ENCODE results near the gene ASMTL. TPM values are rescaled to one million over a fixed set of nuclear protein-coding genes. Genes with fewer than 3 reads are reported as not detected.
"Not testable (repeated sequence)": the region's sequence is repeated elsewhere in the genome, so short reads cannot be mapped to it uniquely, and the experiment has no call there.

The ASMTL gene
- total RNA-seq, 2 experiments from 2014 or later = 27.1 to 29.6 TPM

GRCh38 chrX:1440506-1440905 is 12.2 kb downstream of the ASMTL start:
- POLR2A ChIA-PET = no interaction called here
- CTCF ChIA-PET = no interaction called here

GRCh38 chrX:1435241-1435895 is 17.3 kb downstream of the ASMTL start:
- CTCF ChIA-PET = no interaction called here
- POLR2A ChIA-PET = no interaction called here

GRCh38 chrX:1434871-1435240 is 17.9 kb downstream of the ASMTL start:
- ChIA-PET CTCF (no interaction called here), POLR2A (no interaction called here)

- POLR2A ChIA-PET = no interaction called here
- CTCF ChIA-PET = no interaction called here
Measured at GRCh38 chrX:1433646-1434357, 18.9 kb downstream of the ASMTL start.

- POLR2A ChIA-PET = no interaction called here
Measured at GRCh38 chrX:1430451-1430850, 22.3 kb downstream of the ASMTL start.

DNA sequence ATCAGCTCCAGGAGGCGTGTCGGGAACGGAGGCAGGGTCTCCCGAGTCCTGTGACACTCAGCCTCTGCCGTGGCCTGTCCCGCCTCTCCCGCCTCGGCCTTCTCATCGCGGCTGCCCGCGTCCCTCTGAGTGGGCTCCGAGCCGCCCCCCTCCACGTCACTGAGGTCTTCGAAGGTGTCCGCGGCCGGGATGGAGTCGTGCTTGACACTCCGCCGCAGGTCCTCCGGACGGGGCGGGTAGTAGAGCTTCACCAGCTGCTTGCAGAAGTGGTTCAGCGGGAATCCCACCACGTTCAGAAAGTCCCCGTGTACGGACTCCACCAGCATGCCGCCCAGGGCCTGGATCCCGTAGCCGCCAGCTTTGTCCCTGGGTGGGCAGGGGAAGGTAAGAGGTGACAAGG is 25.0 kb downstream of the ASMTL start:
- CTCF ChIA-PET = no interaction called here
- POLR2A ChIA-PET = no interaction called here

More at GRCh38 chrX:1430451-1430850, 22.3 kb downstream of the ASMTL start:
- CTCF ChIA-PET = no interaction called here

GRCh38 chrX:1426321-1426720 is 26.4 kb downstream of the ASMTL start:
- POLR2A ChIA-PET, CTCF ChIA-PET: not testable (repeated sequence)

- ChIA-PET POLR2A (no interaction called here), CTCF (no interaction called here)
Measured at GRCh38 chrX:1425381-1425780, 27.3 kb downstream of the ASMTL start.

GRCh38 chrX:1424147-1424851 is 28.4 kb downstream of the ASMTL start:
- ChIA-PET POLR2A (no interaction called here), CTCF (no interaction called here)

- ChIA-PET CTCF (no interaction called here), POLR2A (no interaction called here)
Measured at GRCh38 chrX:1423215-1423614, 29.5 kb downstream of the ASMTL start.

GRCh38 chrX:1422135-1422465 is 30.6 kb downstream of the ASMTL start:
- ChIA-PET CTCF (no interaction called here), POLR2A (no interaction called here)

DNA sequence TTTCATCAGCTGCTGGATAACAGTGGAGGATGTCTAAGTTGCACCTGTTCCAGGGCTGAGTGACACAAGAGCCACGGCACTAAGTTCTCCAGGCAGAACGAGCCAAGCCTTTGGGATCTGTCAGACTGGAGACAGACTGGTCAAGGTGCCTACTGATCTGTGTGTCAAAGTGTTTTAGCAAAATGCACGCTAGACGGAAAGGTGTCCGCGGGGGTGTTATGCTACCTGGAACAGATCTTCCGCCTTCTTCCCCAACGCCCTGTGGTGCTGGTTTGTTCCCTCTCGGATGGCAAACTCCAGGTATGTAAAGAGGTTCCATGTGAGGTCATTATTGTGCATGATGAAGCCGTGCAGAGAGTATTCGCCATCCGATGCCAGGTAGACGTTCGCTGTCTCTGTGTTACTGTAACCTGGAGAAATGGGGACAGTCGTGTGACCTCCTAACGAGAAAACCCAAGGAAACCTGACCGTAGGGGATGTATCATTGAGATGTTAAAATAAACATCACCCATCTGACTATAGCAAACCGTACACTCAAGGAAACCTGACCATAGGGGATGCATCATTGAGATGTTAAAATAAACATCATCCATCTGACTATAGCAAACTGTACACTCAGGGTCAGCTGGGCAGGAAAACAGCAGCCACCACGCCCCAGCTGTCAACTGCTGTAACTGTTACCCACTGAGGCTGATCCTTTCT is 31.1 kb downstream of the ASMTL start:
- POLR2A ChIA-PET = no interaction called here
- CTCF ChIA-PET = no interaction called here

- ChIA-PET POLR2A (no interaction called here), CTCF (no interaction called here)
Measured at GRCh38 chrX:1420371-1420770, 32.3 kb downstream of the ASMTL start.

GRCh38 chrX:1419545-1420355 is 33.0 kb downstream of the ASMTL start:
- ChIA-PET POLR2A (no interaction called here), CTCF (no interaction called here)

DNA sequence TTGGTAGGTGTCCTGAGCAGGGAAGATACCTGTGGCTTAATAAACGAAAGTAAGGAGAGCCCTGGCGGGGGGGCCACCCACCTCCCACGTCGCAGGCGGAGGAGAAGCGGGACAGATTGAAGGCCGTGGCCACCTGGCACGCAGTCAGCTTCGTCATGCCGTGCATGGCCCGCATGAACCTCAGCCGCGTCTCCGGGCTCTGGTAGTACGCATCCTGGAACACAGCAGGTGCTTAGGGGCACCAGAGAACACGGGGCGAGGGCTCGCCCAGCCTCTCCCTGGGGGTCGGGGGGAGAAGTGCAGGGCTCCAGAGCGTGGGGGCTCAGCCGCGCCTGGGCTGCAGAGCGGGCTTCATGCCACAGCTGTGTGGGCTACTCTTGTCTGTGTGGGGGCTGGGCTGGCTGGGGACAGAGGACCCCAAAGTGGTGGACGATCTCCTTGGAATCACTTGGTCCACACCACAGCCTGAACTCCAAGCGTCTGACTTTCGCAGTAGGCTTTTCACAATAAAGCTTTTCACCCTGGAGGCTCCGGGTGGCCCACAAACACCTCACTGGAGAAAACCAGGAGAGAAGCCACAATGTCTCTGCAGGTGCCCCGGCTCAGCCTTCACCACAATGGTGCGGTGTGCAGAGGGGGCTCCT is 33.7 kb downstream of the ASMTL start:
- ChIA-PET POLR2A (no interaction called here), CTCF (no interaction called here)

GRCh38 chrX:1417921-1418771 is 34.6 kb downstream of the ASMTL start:
- POLR2A ChIA-PET = no interaction called here
- CTCF ChIA-PET = no interaction called here

- ChIA-PET CTCF (no interaction called here), POLR2A (no interaction called here)
Measured at GRCh38 chrX:1416965-1417760, 35.5 kb downstream of the ASMTL start.

GRCh38 chrX:1416327-1416784 is 36.4 kb downstream of the ASMTL start:
- ChIA-PET CTCF (no interaction called here), POLR2A (no interaction called here)

Measured in activated CD8-positive, alpha-beta memory T cell treated with anti-CD3 and anti-CD28 coated beads for 36 hours (primary cell).